DMS114 treated with DMSO at 0.1 percent for 48 hours (cell line): Measurements from ENCODE around the gene ADAMTS6.

Experiments
- DNase-seq: peaks from one replicate; lab custom pipeline; 2025; ENCODE audit not compliant: unreplicated experiment; lab: John Stamatoyannopoulos, UW

ADAMTS6 gene

GRCh38 chr5:65292196-65292595 lies 189.5 kb downstream of the ADAMTS6 start:
- no peak for DNase-seq

- no peak for DNase-seq
Measured at GRCh38 chr5:65290677-65291076, 191.0 kb downstream of the ADAMTS6 start.

- no peak for DNase-seq
Measured at GRCh38 chr5:65288657-65289056, 193.1 kb downstream of the ADAMTS6 start.

- DNase-seq, result no peak
Measured at GRCh38 chr5:65279603-65280002, 202.1 kb downstream of the ADAMTS6 start.

GRCh38 chr5:65276178-65276890 lies 205.4 kb downstream of the ADAMTS6 start:
- no peak for DNase-seq

GRCh38 chr5:65271906-65272305 lies 209.8 kb downstream of the ADAMTS6 start:
- no peak for DNase-seq

GRCh38 chr5:65268525-65268924 lies 213.2 kb downstream of the ADAMTS6 start:
- DNase-seq, result no peak

GRCh38 chr5:65264420-65264819 lies 217.3 kb downstream of the ADAMTS6 start:
- DNase-seq, result no peak

- no peak for DNase-seq
Measured at GRCh38 chr5:65263321-65263720, 218.4 kb downstream of the ADAMTS6 start.

GRCh38 chr5:65262649-65263059 lies 219.1 kb downstream of the ADAMTS6 start:
- DNase-seq, result no peak

GRCh38 chr5:65262096-65262495 lies 219.6 kb downstream of the ADAMTS6 start:
- no peak for DNase-seq

GRCh38 chr5:65261499-65261898 lies 220.2 kb downstream of the ADAMTS6 start:
- no peak for DNase-seq

- DNase-seq, result no peak
Measured at GRCh38 chr5:65255294-65255693, 226.4 kb downstream of the ADAMTS6 start.

GRCh38 chr5:65252977-65253376 lies 228.7 kb downstream of the ADAMTS6 start:
- DNase-seq, result no peak

GRCh38 chr5:65248896-65249295 lies 232.8 kb downstream of the ADAMTS6 start:
- no peak for DNase-seq

GRCh38 chr5:65247594-65247993 lies 234.1 kb downstream of the ADAMTS6 start:
- DNase-seq, result no peak

- DNase-seq, result no peak
Measured at GRCh38 chr5:65246741-65247140, 235.0 kb downstream of the ADAMTS6 start.

- no peak for DNase-seq
Measured at GRCh38 chr5:65244031-65244430, 237.7 kb downstream of the ADAMTS6 start.

GRCh38 chr5:65243161-65243560 lies 238.6 kb downstream of the ADAMTS6 start:
- no peak for DNase-seq

GRCh38 chr5:65229841-65230240 lies 251.9 kb downstream of the ADAMTS6 start:
- DNase-seq, result no peak

- DNase-seq, result peak; percentile 22
Measured at GRCh38 chr5:65213921-65214525, 267.7 kb downstream of the ADAMTS6 start.

GRCh38 chr5:65209341-65209740 lies 272.4 kb downstream of the ADAMTS6 start:
- no peak for DNase-seq

GRCh38 chr5:65204966-65205365 lies 276.8 kb downstream of the ADAMTS6 start:
- no peak for DNase-seq
